ENCODE measurements around the gene LARP1B. TPM values are rescaled to one million over a fixed set of nuclear protein-coding genes. Genes with fewer than 3 reads are reported as not detected.

LARP1B gene
- total and polyA plus RNA-seq, 4 donors, result 17.5 to 69.6 (median 23.7) TPM

DNA sequence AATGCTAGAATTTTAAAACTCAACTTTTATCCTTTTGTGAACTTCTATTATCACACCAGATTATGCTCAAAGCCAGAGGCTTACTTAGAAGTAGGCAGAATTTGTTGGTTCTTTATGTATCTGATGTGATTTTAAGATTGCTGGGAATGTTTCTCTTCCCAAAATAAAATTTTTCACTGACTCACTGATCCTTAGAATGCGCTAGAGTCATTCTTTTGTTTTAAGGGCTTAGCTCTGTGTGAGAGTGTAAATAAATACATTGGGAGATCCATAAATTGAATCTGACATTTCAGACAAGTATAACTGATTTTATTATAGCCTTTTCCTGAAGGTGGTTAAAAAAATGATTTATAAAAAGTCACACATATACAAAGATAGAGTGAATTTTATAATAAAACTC, 101.3 kb downstream of the LARP1B start (continued):
- TF ChIP-seq, protein P1, sequence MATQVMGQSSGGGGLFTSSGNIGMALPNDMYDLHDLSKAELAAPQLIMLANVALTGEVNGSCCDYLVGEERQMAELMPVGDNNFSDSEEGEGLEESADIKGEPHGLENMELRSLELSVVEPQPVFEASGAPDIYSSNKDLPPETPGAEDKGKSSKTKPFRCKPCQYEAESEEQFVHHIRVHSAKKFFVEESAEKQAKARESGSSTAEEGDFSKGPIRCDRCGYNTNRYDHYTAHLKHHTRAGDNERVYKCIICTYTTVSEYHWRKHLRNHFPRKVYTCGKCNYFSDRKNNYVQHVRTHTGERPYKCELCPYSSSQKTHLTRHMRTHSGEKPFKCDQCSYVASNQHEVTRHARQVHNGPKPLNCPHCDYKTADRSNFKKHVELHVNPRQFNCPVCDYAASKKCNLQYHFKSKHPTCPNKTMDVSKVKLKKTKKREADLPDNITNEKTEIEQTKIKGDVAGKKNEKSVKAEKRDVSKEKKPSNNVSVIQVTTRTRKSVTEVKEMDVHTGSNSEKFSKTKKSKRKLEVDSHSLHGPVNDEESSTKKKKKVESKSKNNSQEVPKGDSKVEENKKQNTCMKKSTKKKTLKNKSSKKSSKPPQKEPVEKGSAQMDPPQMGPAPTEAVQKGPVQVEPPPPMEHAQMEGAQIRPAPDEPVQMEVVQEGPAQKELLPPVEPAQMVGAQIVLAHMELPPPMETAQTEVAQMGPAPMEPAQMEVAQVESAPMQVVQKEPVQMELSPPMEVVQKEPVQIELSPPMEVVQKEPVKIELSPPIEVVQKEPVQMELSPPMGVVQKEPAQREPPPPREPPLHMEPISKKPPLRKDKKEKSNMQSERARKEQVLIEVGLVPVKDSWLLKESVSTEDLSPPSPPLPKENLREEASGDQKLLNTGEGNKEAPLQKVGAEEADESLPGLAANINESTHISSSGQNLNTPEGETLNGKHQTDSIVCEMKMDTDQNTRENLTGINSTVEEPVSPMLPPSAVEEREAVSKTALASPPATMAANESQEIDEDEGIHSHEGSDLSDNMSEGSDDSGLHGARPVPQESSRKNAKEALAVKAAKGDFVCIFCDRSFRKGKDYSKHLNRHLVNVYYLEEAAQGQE (IDR thresholded peaks at IDR 0.05), result no peak
- no peak for TF ChIP-seq YY1 (IDR thresholded peaks at IDR 0.05)
- TF ChIP-seq FOXA2 (IDR thresholded peaks at IDR 0.05), result no peak
- no peak for TF ChIP-seq FOXA1 (IDR thresholded peaks at IDR 0.05)
- TF ChIP-seq EGR1 (IDR thresholded peaks at IDR 0.05; ENCODE audit: low read depth in 2 of 2), result no peak

DNA sequence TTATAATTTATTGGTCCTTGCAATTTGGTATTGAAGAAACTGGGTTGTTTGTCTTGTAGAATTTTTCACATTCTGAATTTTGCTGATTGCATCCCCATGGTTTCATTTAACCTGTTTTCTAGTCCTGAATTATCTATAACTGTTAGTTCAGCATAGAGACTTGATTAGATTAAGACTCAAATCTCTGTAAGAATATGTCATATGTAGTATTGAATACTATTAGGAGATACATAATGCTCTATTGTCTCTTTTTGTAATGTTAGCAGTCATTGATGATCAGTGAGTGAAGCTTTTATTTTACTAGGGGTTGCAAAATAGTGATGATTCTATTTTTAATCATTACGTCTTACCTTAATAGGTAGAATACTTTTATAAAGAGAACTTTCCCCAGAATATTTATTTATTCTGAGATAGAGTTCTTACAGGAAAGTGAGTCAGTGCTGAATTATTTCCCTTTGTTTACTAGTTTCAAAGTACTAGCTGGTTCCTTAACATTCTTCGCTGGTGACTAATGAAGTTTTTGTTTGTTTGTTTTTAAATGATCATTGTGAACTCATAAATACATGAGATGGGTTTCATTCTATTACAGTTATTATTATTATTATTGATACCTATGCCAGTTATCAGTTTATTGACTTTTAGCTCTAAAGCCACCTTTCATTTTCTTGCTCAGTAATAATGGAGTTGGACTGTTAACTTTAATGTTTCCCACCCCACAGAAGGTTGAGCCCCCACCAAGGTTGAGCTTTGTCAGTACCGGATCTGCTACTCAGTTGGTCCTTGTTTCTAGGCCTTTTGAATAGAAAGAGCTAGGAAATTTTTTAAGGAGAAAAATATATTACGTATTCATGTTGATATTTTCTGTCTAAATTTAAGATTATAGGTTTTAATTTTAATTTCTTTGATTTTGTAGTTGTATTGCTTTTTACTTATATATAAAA, 102.3 kb downstream of the LARP1B start:
- Histone ChIP-seq H3K9me3 (ENCODE audit: control insufficient read depth in 4 of 4, low read length in 3 of 4) (no peaks in the 10 kb centered on the region), H3K4me3 (ENCODE audit: low read depth in 1 of 3, low read length in 3 of 3) (no peak overlapping the region), H3K27ac (ENCODE audit: low read depth in 1 of 2, low read length in 2 of 2) (no peak overlapping the region), H3K4me1 (ENCODE audit: control insufficient read depth in 4 of 4, insufficient read depth in 4 of 4, low read length in 3 of 4) (peaks cover 0 to 7% (median under 1%) of the 10 kb centered on the region in 4 donors), H3K9ac (ENCODE audit: low read depth in 1 of 2, low read length in 2 of 2) (no peak overlapping the region), H3K27me3 (ENCODE audit: control insufficient read depth in 4 of 4, insufficient read depth in 4 of 4, low read length in 3 of 4) (no peaks in the 10 kb centered on the region), H3K36me3 (ENCODE audit: control insufficient read depth in 4 of 4, insufficient read depth in 3 of 4, low read depth in 1 of 4, low read length in 3 of 4) (peaks cover 0 to 2% (median 0%) of the 10 kb centered on the region in 4 donors)
- peak; percentile 47 to 64 for TF ChIP-seq JUND (IDR thresholded peaks at IDR 0.05)
- TF ChIP-seq, protein P1 (IDR thresholded peaks at IDR 0.05), result no peak
- 85% methylated on average over 4 of the region's 4 CpGs for WGBS
- DNase-seq (ENCODE audit: low spot score), result no peak

DNA sequence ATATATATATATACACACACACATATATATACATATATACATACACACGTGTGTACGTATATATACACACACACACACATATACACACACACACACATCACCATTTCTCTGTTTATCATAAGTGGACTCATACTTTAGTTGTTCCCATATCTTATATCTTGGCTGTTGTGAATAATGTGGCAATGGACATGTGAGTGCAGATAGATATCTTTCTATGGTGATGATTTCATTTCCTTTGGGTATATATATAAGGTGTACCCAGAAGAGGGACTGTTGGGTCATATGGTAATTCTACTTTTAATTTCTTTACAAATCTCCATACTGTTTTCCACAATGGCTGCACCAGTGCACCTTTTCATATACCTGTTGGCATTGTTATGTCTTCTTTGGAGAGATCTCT, 105.9 kb downstream of the LARP1B start:
- WGBS, result 91% methylated on average over 2 of the region's 2 CpGs
- Histone ChIP-seq H3K9me3 (ENCODE audit: control insufficient read depth in 4 of 4, low read length in 3 of 4) (no peaks in the 10 kb centered on the region), H3K4me1 (ENCODE audit: control insufficient read depth in 4 of 4, insufficient read depth in 4 of 4, low read length in 3 of 4) (peaks cover 0 to 3% (median under 1%) of the 10 kb centered on the region in 4 donors), H3K9ac (ENCODE audit: low read depth in 1 of 2, low read length in 2 of 2) (no peak overlapping the region), H3K36me3 (ENCODE audit: control insufficient read depth in 4 of 4, insufficient read depth in 3 of 4, low read depth in 1 of 4, low read length in 3 of 4) (peaks cover 0 to 2% (median 0%) of the 10 kb centered on the region in 4 donors), H3K4me3 (ENCODE audit: low read depth in 1 of 3, low read length in 3 of 3) (no peak overlapping the region), H3K27ac (ENCODE audit: low read depth in 1 of 2, low read length in 2 of 2) (no peak overlapping the region), H3K27me3 (ENCODE audit: control insufficient read depth in 4 of 4, insufficient read depth in 4 of 4, low read length in 3 of 4) (no peaks in the 10 kb centered on the region)
- TF ChIP-seq EGR1 (IDR thresholded peaks at IDR 0.05; ENCODE audit: low read depth in 2 of 2) (no peak), FOXA2 (IDR thresholded peaks at IDR 0.05) (no peak), RXRA (IDR thresholded peaks at IDR 0.05) (no peak), HNF4G (IDR thresholded peaks at IDR 0.05) (no peak)
- no peak for DNase-seq (ENCODE audit: low spot score)
